Measurements from ENCODE around the gene LKAAEAR1. TPM values are rescaled to one million over a fixed set of nuclear protein-coding genes. Genes with fewer than 3 reads are reported as not detected.

The LKAAEAR1 gene
- total and polyA plus RNA-seq, 9 of the 15 experiments (the other 6 are each of a cell fraction or from before 2014, with no cell fraction given) = not detected

GRCh38 chr20:64038224-64038564 lies 46.0 kb downstream of the LKAAEAR1 start (continued):
- no peak for TF ChIP-seq ZNF518B (CRISPR knock-in tag; IDR thresholded peaks at IDR 0.05)
- 0 out of 2 replicates have a peak, but pooled peaks have one; percentile 15 for TF ChIP-seq NR3C1 (CRISPR knock-in tag; IDR thresholded peaks at IDR 0.05)
- peak; percentile 10; the same call in 1 of the 2 replicates for TF ChIP-seq GTF2E2 (tag; IDR thresholded peaks at IDR 0.05)
- TF ChIP-seq ZBTB11 (CRISPR knock-in tag; IDR thresholded peaks at IDR 0.05) = no peak
- no peak for TF ChIP-seq SRF (CRISPR knock-in tag; IDR thresholded peaks at IDR 0.05)
- TF ChIP-seq ARNT (IDR thresholded peaks at IDR 0.05) = no peak
- TF ChIP-seq XRCC3 (IDR thresholded peaks at IDR 0.05) = no peak
- TF ChIP-seq GATAD2B (IDR thresholded peaks at IDR 0.05; ENCODE audit: borderline replicate concordance) = no peak
- no peak for TF ChIP-seq HEY1 (CRISPR knock-in tag; IDR thresholded peaks at IDR 0.05; ENCODE audit: borderline replicate concordance)
- TF ChIP-seq ZNF655 (CRISPR knock-in tag; IDR thresholded peaks at IDR 0.05) = no peak
- no peak for TF ChIP-seq ZBED1 (IDR thresholded peaks at IDR 0.05)
- 0 out of 2 replicates have a peak, but pooled peaks have one; percentile 41 for TF ChIP-seq ZNF124 (CRISPR knock-in tag; IDR thresholded peaks at IDR 0.05)

Data from K562 (cell line).